MCF 10A (cell line): ENCODE results near the gene RC3H2. TPM values are rescaled to one million over a fixed set of nuclear protein-coding genes. Genes with fewer than 3 reads are reported as not detected.
"Not testable (repeated sequence)": the region's sequence is repeated elsewhere in the genome, so short reads cannot be mapped to it uniquely, and the experiment has no call there.

Experiments
- BruUV-seq: library from RNA; stranded (reverse); fragments of 400-500 nt; replicated peaks from 2 replicates; lab custom pipeline; 2021; lab: Mats Ljungman, UMichigan
- CTCF ChIA-PET: fragments of 300-600 bp; sonication (Branson Sonifier 250); formaldehyde crosslinking; extraction: SDS; loops from one replicate; lab custom pipeline; 2021; ENCODE audit warnings: antibody characterized with exemption, inconsistent platforms; lab: Yijun Ruan, JAX
- POLR2A ChIA-PET: fragments of 300-600, 350-650 bp; sonication (Branson Sonifier 250); formaldehyde crosslinking; extraction: SDS; loops from one replicate; lab custom pipeline; 2020; ENCODE audit warnings: antibody characterized with exemption, inconsistent platforms; lab: Yijun Ruan, JAX
- DNase-seq: peaks from one replicate; pipeline ENCODE4 v3.0.0-alpha.2; 2018; ENCODE audit not compliant: unreplicated experiment
- H3K27ac Mint-ChIP-seq: one replicate; pipeline ENCODE4 v1.8.0; 2022; ENCODE audit warnings: mild to moderate bottlenecking, low read depth, mixed read lengths; ENCODE audit not compliant: unreplicated experiment
- H3K27me3 Mint-ChIP-seq: one replicate; pipeline ENCODE4 v1.8.0; 2022; ENCODE audit warnings: mixed read lengths; ENCODE audit not compliant: insufficient read depth, unreplicated experiment
- H3K36me3 Mint-ChIP-seq: one replicate; pipeline ENCODE4 v1.8.0; 2022; ENCODE audit warnings: mild to moderate bottlenecking, moderate library complexity, mixed read lengths; ENCODE audit not compliant: insufficient read depth, unreplicated experiment
- H3K4me1 Mint-ChIP-seq: one replicate; pipeline ENCODE4 v1.8.0; 2022; ENCODE audit warnings: mixed read lengths; ENCODE audit not compliant: insufficient read depth, unreplicated experiment
- H3K4me3 Mint-ChIP-seq: one replicate; pipeline ENCODE4 v1.8.0; 2022; ENCODE audit warnings: mild to moderate bottlenecking, moderate library complexity, mixed read lengths; ENCODE audit not compliant: unreplicated experiment
- H3K9me3 Mint-ChIP-seq: one replicate; pipeline ENCODE4 v1.8.0; 2022; ENCODE audit warnings: mixed read lengths; ENCODE audit not compliant: unreplicated experiment
- intact Hi-C: fragments of 100-400 bp; cut with micrococcal nuclease; formaldehyde crosslinking; loops from 2 replicates; pipeline ENCODE4 v1.14.1; 2022
- total RNA-seq: library from RNA; stranded (reverse); gene quantifications from 2 replicates; pipeline ENCODE4 v1.2.3, GENCODE V29; 2022
- TF ChIP-seq, protein P1 (sequence below): fragments of 200-600 bp; IDR thresholded peaks from one replicate; pipeline ENCODE4 v1.8.0; 2022; ENCODE audit warnings: antibody characterized with exemption, mild to moderate bottlenecking; ENCODE audit not compliant: unreplicated experiment

The RC3H2 gene
- total RNA-seq, 1 experiment from 2014 or later: 59.1 TPM

DNA sequence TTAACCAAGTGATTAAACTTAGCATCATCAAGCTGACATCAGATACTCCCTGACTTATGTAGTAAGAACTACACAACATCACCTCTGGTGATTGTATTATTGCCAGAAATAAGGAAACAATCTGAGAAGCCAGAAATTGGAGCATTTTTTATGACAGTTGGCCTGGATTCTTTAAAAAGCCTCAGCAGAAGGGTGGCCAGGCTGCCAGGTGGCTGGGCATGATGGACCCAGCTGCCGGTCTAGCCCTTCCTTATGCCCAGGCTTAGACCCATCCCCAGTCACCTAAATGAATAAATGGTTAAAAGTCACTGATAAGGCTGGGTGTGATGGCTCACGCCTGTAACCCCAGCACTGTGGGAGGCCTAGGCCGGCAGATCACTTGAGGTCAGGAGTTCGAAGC lies 92.4 kb downstream of the RC3H2 start:
- TF ChIP-seq, protein P1, sequence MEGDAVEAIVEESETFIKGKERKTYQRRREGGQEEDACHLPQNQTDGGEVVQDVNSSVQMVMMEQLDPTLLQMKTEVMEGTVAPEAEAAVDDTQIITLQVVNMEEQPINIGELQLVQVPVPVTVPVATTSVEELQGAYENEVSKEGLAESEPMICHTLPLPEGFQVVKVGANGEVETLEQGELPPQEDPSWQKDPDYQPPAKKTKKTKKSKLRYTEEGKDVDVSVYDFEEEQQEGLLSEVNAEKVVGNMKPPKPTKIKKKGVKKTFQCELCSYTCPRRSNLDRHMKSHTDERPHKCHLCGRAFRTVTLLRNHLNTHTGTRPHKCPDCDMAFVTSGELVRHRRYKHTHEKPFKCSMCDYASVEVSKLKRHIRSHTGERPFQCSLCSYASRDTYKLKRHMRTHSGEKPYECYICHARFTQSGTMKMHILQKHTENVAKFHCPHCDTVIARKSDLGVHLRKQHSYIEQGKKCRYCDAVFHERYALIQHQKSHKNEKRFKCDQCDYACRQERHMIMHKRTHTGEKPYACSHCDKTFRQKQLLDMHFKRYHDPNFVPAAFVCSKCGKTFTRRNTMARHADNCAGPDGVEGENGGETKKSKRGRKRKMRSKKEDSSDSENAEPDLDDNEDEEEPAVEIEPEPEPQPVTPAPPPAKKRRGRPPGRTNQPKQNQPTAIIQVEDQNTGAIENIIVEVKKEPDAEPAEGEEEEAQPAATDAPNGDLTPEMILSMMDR: no peak
- Mint-ChIP-seq H3K4me1 (peaks cover 6% of the 10 kb centered on the region), H3K36me3 (peaks cover 13% of the 10 kb centered on the region), H3K9me3 (no peaks in the 10 kb centered on the region), H3K27me3 (no peaks in the 10 kb centered on the region), H3K27ac (no peak overlapping the region), H3K4me3 (no peak overlapping the region)
- ChIA-PET POLR2A (no interaction called here), CTCF (interaction anchor here (0.6 to 13.4 kb wide), 5 partner anchors 313 to 462 kb away, joined by 3 to 209 read pairs (median 4); no protein-coding TSS in a partner anchor)
- intact Hi-C loops: no loop called here
- no peak for DNase-seq
- no TSS peak for BruUV-seq

DNA sequence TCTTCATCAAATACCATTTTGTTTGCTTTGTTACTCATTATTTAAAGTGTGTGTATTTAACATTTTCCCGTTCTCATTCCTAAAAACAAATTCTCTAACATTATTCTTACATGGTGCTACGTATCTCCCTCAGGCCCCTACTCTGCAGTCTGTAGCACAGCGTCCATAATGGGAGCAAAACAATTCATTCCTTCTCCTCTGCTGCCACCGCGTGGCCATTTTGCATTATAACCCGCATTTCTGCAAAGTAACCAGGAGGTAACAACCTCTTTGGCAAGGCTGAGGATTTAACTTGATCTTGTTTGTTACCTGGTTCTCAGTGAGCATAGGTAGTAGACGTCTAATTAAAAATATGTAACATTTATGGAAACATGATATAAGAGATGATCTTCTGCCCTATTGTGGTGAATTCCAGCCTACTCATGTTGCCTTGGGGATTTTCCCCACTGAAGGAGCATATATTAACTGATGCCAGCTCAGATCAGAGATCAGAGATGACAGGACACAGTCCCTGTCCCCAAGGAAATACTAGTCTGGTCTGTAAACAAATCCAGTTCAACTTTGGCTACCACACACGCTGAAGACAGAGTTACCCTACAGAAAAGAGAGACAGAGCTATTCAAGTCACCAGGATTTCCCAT lies 94.7 kb downstream of the RC3H2 start:
- Mint-ChIP-seq H3K4me1 (peaks cover 3% of the 10 kb centered on the region), H3K27me3 (no peaks in the 10 kb centered on the region), H3K27ac (no peak overlapping the region), H3K36me3 (no peaks in the 10 kb centered on the region), H3K9me3 (peaks cover 4% of the 10 kb centered on the region), H3K4me3 (no peak overlapping the region)
- POLR2A ChIA-PET: interaction anchor here (0.8 kb wide), 1 partner anchor 347 kb away, joined by 3 read pairs; no protein-coding TSS in a partner anchor
- intact Hi-C loops: loop anchor here (1.0 to 2.0 kb wide), 4 partner anchors 312 to 712 kb away; no protein-coding TSS in a partner anchor
- peak; percentile 87 for DNase-seq
- no TSS peak for BruUV-seq
- TF ChIP-seq, protein P1: peak; percentile 76
- CTCF ChIA-PET: interaction anchor here (0.5 to 13.4 kb wide), 36 partner anchors 8 to 983 kb away, joined by 3 to 209 read pairs (median 4); partner anchors contain the start of genes OR1J1 and OR1K1

DNA sequence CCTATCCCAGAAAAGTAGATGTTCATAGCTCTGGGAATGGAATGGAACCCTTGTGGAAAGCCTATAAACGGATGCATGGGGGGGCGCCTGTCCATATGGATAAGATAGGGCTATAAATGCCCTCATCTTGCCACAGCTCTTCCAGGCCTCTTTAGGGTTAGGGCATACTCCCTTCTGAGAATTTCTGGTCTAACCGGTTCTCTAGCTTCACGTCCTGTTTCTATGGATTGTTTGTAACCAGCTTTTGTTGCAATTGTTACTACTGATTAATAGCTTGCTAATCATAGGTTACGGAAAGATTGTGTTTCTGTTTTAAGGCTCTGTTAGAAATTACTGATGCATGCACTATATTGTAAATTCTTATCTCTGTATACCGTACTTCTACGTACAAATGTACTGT lies 95.9 kb downstream of the RC3H2 start:
- H3K4me1 Mint-ChIP-seq, BruUV-seq, POLR2A ChIA-PET, H3K4me3 Mint-ChIP-seq, DNase-seq, H3K27ac Mint-ChIP-seq, intact Hi-C loops, H3K36me3 Mint-ChIP-seq, H3K9me3 Mint-ChIP-seq, H3K27me3 Mint-ChIP-seq: not testable (repeated sequence)
- CTCF ChIA-PET: interaction anchor here (0.7 to 13.4 kb wide), 22 partner anchors 9 to 710 kb away, joined by 3 to 209 read pairs (median 5); partner anchors contain the start of genes OR1J1 and OR1K1

DNA sequence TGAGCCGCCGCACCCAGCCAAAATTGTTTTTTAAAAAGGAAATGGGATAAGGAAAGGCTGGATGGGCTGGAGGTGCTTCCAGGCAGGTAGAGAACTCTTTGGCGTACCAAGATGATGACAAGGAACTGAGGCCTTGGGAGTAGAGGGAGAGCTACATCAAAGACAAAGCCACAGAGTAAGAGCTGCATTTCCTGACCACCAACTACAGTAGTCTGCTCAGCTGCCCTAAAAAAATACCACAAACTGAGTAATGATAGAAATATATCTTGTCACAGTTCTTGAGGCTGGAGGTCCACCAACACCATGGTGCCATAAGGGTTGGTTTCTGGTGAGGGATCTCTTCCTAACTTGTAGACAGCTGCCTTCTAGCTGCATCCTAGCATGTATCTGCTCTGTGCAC lies 97.0 kb downstream of the RC3H2 start:
- no peak overlapping the region for H3K4me3 Mint-ChIP-seq
- H3K27ac Mint-ChIP-seq: no peak overlapping the region
- TF ChIP-seq, protein P1: no peak
- H3K4me1 Mint-ChIP-seq: no peaks in the 10 kb centered on the region
- ChIA-PET POLR2A (no interaction called here), CTCF (interaction anchor here (0.6 to 13.4 kb wide), 13 partner anchors 11 to 709 kb away, joined by 3 to 209 read pairs (median 3); no protein-coding TSS in a partner anchor)
- intact Hi-C loops: no loop called here
- BruUV-seq: no TSS peak
- no peaks in the 10 kb centered on the region for H3K36me3 Mint-ChIP-seq
- H3K27me3 Mint-ChIP-seq: no peaks in the 10 kb centered on the region
- peaks cover 8% of the 10 kb centered on the region for H3K9me3 Mint-ChIP-seq
- no peak for DNase-seq
